ENCODE measurements around the gene TEX44.

DNA sequence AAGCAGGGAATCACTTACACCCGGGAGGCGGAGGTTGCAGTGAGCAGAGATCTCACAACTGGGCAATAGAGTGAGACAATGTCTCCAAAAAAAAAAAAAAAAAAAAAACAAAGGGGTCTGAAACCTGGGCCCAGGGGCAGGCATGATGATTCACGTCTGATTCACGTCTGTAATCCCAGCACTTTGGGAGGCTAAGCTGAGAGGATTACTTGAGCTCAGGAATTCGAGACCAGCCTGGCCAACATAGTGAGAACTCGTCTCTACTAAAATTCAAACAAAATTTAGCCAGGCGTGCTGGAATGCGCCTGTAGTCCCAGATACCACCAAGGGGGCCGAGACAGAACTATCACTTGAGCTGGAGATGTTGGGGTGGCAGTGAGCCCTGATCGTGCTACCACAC lies 30.3 kb downstream of the TEX44 start:
- TF ChIP-seq POLR2AphosphoS5 (IDR thresholded peaks at IDR 0.05; ENCODE audit: low read depth, low read length) (no peak), POLR2A (IDR thresholded peaks at IDR 0.05; ENCODE audit: low read depth, low read length) (no peak), TAF1 (IDR thresholded peaks at IDR 0.05; ENCODE audit: low read depth, low read length) (no peak), SPI1 (IDR thresholded peaks at IDR 0.05; ENCODE audit: low read depth, low read length) (no peak), PAX5 (IDR thresholded peaks at IDR 0.05; ENCODE audit: insufficient read depth, low read length, severe bottlenecking) (no peak), POU2F2 (IDR thresholded peaks at IDR 0.05; ENCODE audit: low read depth, low read length) (no peak)

Measured in GM12891 (cell line).